ENCODE measurements around the gene FDPS. TPM values are rescaled to one million over a fixed set of nuclear protein-coding genes. Genes with fewer than 3 reads are reported as not detected.
A peak's percentile ranks its signal among the peaks of the same experiment; 100 is the strongest.

Gene FDPS
- 144 and 148 TPM in 2 replicates for total RNA-seq (2014; rRNA removed; shearing (Covaris generic))

- Histone ChIP-seq H3K9me3 (replicated peaks) (no peaks in the 10 kb centered on the region), H3K4me3 (peak within 1 kb of the TSS; percentile 78), H3K27ac (peak within 1 kb of the TSS; percentile 78), H3K27me3 (no peaks in the 10 kb centered on the region), H3K36me3 (peaks cover 16% of the 10 kb centered on the region), H3K4me1 (peaks cover 3% of the 10 kb centered on the region; the same call in 1 of the 2 replicates)
- DNase-seq = peak; percentile 98
Observed at GRCh38 chr1:155308493-155309422, at the start of gene FDPS. Gene FDPS, plus strand, starts transcription at chr1:155308866. Its CDS starts 924 bp downstream, at chr1:155309790.

- H3K4me1 ChIP-seq = no peaks in the 10 kb centered on the region
- H3K27me3 ChIP-seq = no peaks in the 10 kb centered on the region
- peaks cover 18% of the 10 kb centered on the region for H3K36me3 ChIP-seq
- DNase-seq = no peak
- H3K4me3 ChIP-seq = no peak overlapping the region
- no peak overlapping the region for H3K27ac ChIP-seq
- H3K9me3 ChIP-seq (replicated peaks) = no peaks in the 10 kb centered on the region
Observed at GRCh38 chr1:155260276-155260675, 48.4 kb upstream of the FDPS start.

GRCh38 chr1:155261493-155261851 lies 47.2 kb upstream of the FDPS start:
- Histone ChIP-seq H3K27ac (peak overlapping the region; percentile 35), H3K4me3 (peak overlapping the region; percentile 70), H3K9me3 (replicated peaks) (no peaks in the 10 kb centered on the region), H3K4me1 (no peaks in the 10 kb centered on the region), H3K27me3 (no peaks in the 10 kb centered on the region), H3K36me3 (peaks cover 29% of the 10 kb centered on the region)
- no peak for DNase-seq

- peak; percentile 96 to 98 for DNase-seq
Observed at GRCh38 chr1:155261852-155262673, 46.6 kb upstream of the FDPS start, which contains the start of gene SCAMP3. Gene SCAMP3, minus strand, starts transcription at chr1:155262360. Its CDS starts 209 bp downstream, at chr1:155262151.

GRCh38 chr1:155263067-155263466 lies 45.6 kb upstream of the FDPS start:
- H3K36me3 ChIP-seq = peaks cover 45% of the 10 kb centered on the region
- H3K4me1 ChIP-seq = no peaks in the 10 kb centered on the region
- H3K27ac ChIP-seq = no peak overlapping the region
- no peak overlapping the region for H3K4me3 ChIP-seq
- H3K9me3 ChIP-seq (replicated peaks) = no peaks in the 10 kb centered on the region
- no peaks in the 10 kb centered on the region for H3K27me3 ChIP-seq
- DNase-seq = no peak

More at GRCh38 chr1:155261852-155262673, 46.6 kb upstream of the FDPS start, which contains the start of gene SCAMP3:
- H3K27me3 ChIP-seq = no peaks in the 10 kb centered on the region
- H3K27ac ChIP-seq = peak within 1 kb of the TSS; percentile 35
- H3K9me3 ChIP-seq (replicated peaks) = no peaks in the 10 kb centered on the region
- peak within 1 kb of the TSS; percentile 70 for H3K4me3 ChIP-seq
- peaks cover 35% of the 10 kb centered on the region for H3K36me3 ChIP-seq
- H3K4me1 ChIP-seq = no peaks in the 10 kb centered on the region

GRCh38 chr1:155266553-155266952 lies 42.1 kb upstream of the FDPS start:
- Histone ChIP-seq H3K27me3 (no peaks in the 10 kb centered on the region), H3K4me3 (no peak overlapping the region), H3K4me1 (no peaks in the 10 kb centered on the region), H3K27ac (no peak overlapping the region), H3K9me3 (replicated peaks) (no peaks in the 10 kb centered on the region), H3K36me3 (peaks cover 75% of the 10 kb centered on the region)
- DNase-seq = no peak

GRCh38 chr1:155267373-155267772 lies 41.3 kb upstream of the FDPS start:
- DNase-seq = no peak
- peaks cover 78% of the 10 kb centered on the region for H3K36me3 ChIP-seq

GRCh38 chr1:155268630-155269029 lies 40.0 kb upstream of the FDPS start:
- Histone ChIP-seq H3K4me3 (no peak overlapping the region), H3K36me3 (peaks cover 77% of the 10 kb centered on the region), H3K27ac (no peak overlapping the region), H3K4me1 (peaks cover 5% of the 10 kb centered on the region; the same call in 1 of the 2 replicates), H3K9me3 (replicated peaks) (no peaks in the 10 kb centered on the region), H3K27me3 (no peaks in the 10 kb centered on the region)
- no peak for DNase-seq

More at GRCh38 chr1:155267373-155267772, 41.3 kb upstream of the FDPS start:
- Histone ChIP-seq H3K27ac (no peak overlapping the region), H3K4me3 (no peak overlapping the region), H3K27me3 (no peaks in the 10 kb centered on the region), H3K4me1 (peaks cover 4% of the 10 kb centered on the region; the same call in 1 of the 2 replicates), H3K9me3 (replicated peaks) (no peaks in the 10 kb centered on the region)

- Histone ChIP-seq H3K27me3 (no peaks in the 10 kb centered on the region), H3K4me3 (no peak overlapping the region), H3K9me3 (replicated peaks) (no peaks in the 10 kb centered on the region), H3K4me1 (peaks cover 5% of the 10 kb centered on the region; the same call in 1 of the 2 replicates), H3K36me3 (peaks cover 69% of the 10 kb centered on the region), H3K27ac (no peak overlapping the region)
- DNase-seq = no peak
Observed at GRCh38 chr1:155269381-155269780, 39.3 kb upstream of the FDPS start.

GRCh38 chr1:155272466-155273342 lies 36.0 kb upstream of the FDPS start:
- Histone ChIP-seq H3K4me3 (peak overlapping the region; percentile 68), H3K27ac (peak overlapping the region; percentile 72), H3K4me1 (peaks cover 8% of the 10 kb centered on the region; the same call in 1 of the 2 replicates), H3K27me3 (no peaks in the 10 kb centered on the region), H3K9me3 (replicated peaks) (no peaks in the 10 kb centered on the region), H3K36me3 (peaks cover 37% of the 10 kb centered on the region)
- DNase-seq = peak; percentile 61 to 65

GRCh38 chr1:155273343-155274245 lies 35.1 kb upstream of the FDPS start, which contains the start of gene CLK2:
Gene CLK2, minus strand, starts transcription at chr1:155273504. Its CDS starts 2,527 bp downstream, at chr1:155270977.
- peak; percentile 97 to 98 for DNase-seq
- Histone ChIP-seq H3K27ac (peak within 1 kb of the TSS; percentile 72), H3K36me3 (peaks cover 29% of the 10 kb centered on the region), H3K27me3 (no peaks in the 10 kb centered on the region), H3K4me3 (peak within 1 kb of the TSS; percentile 68), H3K9me3 (replicated peaks) (no peaks in the 10 kb centered on the region), H3K4me1 (peaks cover 11% of the 10 kb centered on the region)

- Histone ChIP-seq H3K36me3 (peaks cover under 1% of the 10 kb centered on the region; the same call in 1 of the 2 replicates), H3K4me1 (peaks cover 8% of the 10 kb centered on the region), H3K27ac (no peak within 1 kb of the TSS), H3K9me3 (replicated peaks) (no peaks in the 10 kb centered on the region), H3K4me3 (peak within 1 kb of the TSS; percentile 68), H3K27me3 (no peaks in the 10 kb centered on the region)
- DNase-seq = peak; percentile 98 to 99
Observed at GRCh38 chr1:155277070-155277901, 31.4 kb upstream of the FDPS start, which contains the start of gene HCN3. Gene HCN3, plus strand, starts transcription at chr1:155277463. Its CDS starts 128 bp downstream, at chr1:155277591.

Data from SJCRH30 (cell line).